Liver (tissue), 3 donors: Measurements from ENCODE around the gene PSMB9.

ENCODE experiments used
- RAD21 ChIP-seq, 2 donors: IDR thresholded peaks; 2 replicates each; pipeline ENCODE4 v1.6.1; 2016; ENCODE audit warnings: antibody characterized with exemption in 2 of 2, mild to moderate bottlenecking in 2 of 2
- SP1 ChIP-seq: IDR thresholded peaks from 2 replicates; pipeline ENCODE4 v1.6.1; 2018; ENCODE audit warnings: antibody characterized with exemption, mild to moderate bottlenecking
- TF ChIP-seq, protein P1 (sequence below): IDR thresholded peaks from 2 replicates; pipeline ENCODE4 v1.6.1; 2016; ENCODE audit warnings: antibody characterized with exemption, mild to moderate bottlenecking
- TF ChIP-seq, protein P2 (sequence below): fragments of 150-350 bp; IDR thresholded peaks from 2 replicates; pipeline ENCODE4 v1.5.1; 2017; ENCODE audit warnings: improper control_type of control experiment, low read depth, low read length; ENCODE audit not compliant: missing input control
- TF ChIP-seq, protein P3 (sequence below): IDR thresholded peaks from 2 replicates; pipeline ENCODE4 v1.6.1; 2016; ENCODE audit warnings: antibody characterized with exemption
- donor health status: healthy.
- donor health status: healthy.

DNA sequence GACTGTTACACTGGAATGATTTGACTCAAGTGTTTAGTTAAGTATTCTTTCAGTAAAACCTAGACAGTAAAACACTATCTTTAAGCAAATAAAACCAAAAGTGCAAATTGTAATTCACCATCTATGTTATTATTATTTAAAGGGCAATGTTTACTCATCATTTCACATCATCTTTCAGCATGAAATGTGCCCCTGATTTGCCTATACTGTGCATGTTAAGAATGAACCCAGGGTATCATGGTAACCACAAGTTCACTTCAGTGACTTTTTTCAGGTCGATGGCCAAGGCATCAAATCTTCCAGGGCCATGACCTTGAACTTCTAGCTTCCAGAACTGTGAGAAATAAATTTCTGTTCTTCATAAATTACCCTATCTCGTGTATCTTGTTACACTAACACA is 35.1 kb upstream of the PSMB9 start:
- TF ChIP-seq, protein P1, sequence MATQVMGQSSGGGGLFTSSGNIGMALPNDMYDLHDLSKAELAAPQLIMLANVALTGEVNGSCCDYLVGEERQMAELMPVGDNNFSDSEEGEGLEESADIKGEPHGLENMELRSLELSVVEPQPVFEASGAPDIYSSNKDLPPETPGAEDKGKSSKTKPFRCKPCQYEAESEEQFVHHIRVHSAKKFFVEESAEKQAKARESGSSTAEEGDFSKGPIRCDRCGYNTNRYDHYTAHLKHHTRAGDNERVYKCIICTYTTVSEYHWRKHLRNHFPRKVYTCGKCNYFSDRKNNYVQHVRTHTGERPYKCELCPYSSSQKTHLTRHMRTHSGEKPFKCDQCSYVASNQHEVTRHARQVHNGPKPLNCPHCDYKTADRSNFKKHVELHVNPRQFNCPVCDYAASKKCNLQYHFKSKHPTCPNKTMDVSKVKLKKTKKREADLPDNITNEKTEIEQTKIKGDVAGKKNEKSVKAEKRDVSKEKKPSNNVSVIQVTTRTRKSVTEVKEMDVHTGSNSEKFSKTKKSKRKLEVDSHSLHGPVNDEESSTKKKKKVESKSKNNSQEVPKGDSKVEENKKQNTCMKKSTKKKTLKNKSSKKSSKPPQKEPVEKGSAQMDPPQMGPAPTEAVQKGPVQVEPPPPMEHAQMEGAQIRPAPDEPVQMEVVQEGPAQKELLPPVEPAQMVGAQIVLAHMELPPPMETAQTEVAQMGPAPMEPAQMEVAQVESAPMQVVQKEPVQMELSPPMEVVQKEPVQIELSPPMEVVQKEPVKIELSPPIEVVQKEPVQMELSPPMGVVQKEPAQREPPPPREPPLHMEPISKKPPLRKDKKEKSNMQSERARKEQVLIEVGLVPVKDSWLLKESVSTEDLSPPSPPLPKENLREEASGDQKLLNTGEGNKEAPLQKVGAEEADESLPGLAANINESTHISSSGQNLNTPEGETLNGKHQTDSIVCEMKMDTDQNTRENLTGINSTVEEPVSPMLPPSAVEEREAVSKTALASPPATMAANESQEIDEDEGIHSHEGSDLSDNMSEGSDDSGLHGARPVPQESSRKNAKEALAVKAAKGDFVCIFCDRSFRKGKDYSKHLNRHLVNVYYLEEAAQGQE, result no peak
- TF ChIP-seq, protein P2, sequence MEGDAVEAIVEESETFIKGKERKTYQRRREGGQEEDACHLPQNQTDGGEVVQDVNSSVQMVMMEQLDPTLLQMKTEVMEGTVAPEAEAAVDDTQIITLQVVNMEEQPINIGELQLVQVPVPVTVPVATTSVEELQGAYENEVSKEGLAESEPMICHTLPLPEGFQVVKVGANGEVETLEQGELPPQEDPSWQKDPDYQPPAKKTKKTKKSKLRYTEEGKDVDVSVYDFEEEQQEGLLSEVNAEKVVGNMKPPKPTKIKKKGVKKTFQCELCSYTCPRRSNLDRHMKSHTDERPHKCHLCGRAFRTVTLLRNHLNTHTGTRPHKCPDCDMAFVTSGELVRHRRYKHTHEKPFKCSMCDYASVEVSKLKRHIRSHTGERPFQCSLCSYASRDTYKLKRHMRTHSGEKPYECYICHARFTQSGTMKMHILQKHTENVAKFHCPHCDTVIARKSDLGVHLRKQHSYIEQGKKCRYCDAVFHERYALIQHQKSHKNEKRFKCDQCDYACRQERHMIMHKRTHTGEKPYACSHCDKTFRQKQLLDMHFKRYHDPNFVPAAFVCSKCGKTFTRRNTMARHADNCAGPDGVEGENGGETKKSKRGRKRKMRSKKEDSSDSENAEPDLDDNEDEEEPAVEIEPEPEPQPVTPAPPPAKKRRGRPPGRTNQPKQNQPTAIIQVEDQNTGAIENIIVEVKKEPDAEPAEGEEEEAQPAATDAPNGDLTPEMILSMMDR, result no peak
- TF ChIP-seq RAD21 (IDR thresholded peaks at IDR 0.05) (no peak), SP1 (no peak)
- TF ChIP-seq, protein P3, sequence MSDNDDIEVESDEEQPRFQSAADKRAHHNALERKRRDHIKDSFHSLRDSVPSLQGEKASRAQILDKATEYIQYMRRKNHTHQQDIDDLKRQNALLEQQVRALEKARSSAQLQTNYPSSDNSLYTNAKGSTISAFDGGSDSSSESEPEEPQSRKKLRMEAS, result no peak
